ENCODE data around the gene AKNAD1.

The AKNAD1 gene

DNA sequence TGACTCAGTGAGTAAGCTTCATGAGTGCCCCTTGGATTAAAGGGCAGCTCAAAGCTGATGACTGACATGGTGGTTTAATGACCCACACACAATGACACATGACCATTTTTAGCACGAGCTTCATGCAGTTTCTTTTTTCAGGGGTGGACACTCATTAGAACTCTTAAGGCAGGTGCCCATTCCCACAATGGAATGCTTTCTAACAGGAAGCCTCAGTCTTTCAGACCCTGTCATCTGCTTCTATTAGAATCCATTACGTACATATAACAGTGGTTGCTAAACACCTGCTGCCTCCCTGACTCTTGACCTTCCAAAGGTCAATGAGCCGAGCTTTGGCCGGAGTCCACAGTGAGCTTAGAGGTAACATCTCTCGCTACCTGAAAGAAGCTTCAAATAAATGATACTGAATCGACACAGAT, 27.4 kb downstream of the AKNAD1 start:
- DNase-seq (ENCODE audit: extremely low spot score): no peak
- TF ChIP-seq FOXK2 (IDR thresholded peaks at IDR 0.05) (no peak), FOXA1 (IDR thresholded peaks at IDR 0.05) (no peak), BHLHE40 (IDR thresholded peaks at IDR 0.05; ENCODE audit: borderline replicate concordance) (no peak), ZNF384 (IDR thresholded peaks at IDR 0.05) (no peak), SP1 (IDR thresholded peaks at IDR 0.05) (no peak), HDGF (IDR thresholded peaks at IDR 0.05; ENCODE audit: borderline replicate concordance) (no peak), NFRKB (IDR thresholded peaks at IDR 0.05) (no peak), TARDBP (IDR thresholded peaks at IDR 0.05) (no peak), SUZ12 (IDR thresholded peaks at IDR 0.05) (no peak), ARNT (IDR thresholded peaks at IDR 0.05) (no peak), FOXM1 (IDR thresholded peaks at IDR 0.05; ENCODE audit: borderline replicate concordance) (no peak), L3MBTL2 (conservative IDR thresholded peaks at IDR 0.05) (no peak), LEF1 (IDR thresholded peaks at IDR 0.05; ENCODE audit: borderline replicate concordance) (no peak), CTBP1 (IDR thresholded peaks at IDR 0.05; ENCODE audit: borderline replicate concordance) (no peak), ELF4 (IDR thresholded peaks at IDR 0.05) (no peak)
- TF ChIP-seq, protein P1, sequence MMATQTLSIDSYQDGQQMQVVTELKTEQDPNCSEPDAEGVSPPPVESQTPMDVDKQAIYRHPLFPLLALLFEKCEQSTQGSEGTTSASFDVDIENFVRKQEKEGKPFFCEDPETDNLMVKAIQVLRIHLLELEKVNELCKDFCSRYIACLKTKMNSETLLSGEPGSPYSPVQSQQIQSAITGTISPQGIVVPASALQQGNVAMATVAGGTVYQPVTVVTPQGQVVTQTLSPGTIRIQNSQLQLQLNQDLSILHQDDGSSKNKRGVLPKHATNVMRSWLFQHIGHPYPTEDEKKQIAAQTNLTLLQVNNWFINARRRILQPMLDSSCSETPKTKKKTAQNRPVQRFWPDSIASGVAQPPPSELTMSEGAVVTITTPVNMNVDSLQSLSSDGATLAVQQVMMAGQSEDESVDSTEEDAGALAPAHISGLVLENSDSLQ (IDR thresholded peaks at IDR 0.05): no peak
- ChIA-PET POLR2A (interaction anchor here (1.5 to 3.0 kb wide), 3 partner anchors 17 to 271 kb away, joined by 3 to 12 read pairs (median 5); partner anchors contain the start of gene PRPF38B), CTCF (interaction anchor here (0.7 to 6.8 kb wide), 4 partner anchors 10 to 271 kb away, joined by 4 to 65 read pairs (median 12); no protein-coding TSS in a partner anchor)

DNA sequence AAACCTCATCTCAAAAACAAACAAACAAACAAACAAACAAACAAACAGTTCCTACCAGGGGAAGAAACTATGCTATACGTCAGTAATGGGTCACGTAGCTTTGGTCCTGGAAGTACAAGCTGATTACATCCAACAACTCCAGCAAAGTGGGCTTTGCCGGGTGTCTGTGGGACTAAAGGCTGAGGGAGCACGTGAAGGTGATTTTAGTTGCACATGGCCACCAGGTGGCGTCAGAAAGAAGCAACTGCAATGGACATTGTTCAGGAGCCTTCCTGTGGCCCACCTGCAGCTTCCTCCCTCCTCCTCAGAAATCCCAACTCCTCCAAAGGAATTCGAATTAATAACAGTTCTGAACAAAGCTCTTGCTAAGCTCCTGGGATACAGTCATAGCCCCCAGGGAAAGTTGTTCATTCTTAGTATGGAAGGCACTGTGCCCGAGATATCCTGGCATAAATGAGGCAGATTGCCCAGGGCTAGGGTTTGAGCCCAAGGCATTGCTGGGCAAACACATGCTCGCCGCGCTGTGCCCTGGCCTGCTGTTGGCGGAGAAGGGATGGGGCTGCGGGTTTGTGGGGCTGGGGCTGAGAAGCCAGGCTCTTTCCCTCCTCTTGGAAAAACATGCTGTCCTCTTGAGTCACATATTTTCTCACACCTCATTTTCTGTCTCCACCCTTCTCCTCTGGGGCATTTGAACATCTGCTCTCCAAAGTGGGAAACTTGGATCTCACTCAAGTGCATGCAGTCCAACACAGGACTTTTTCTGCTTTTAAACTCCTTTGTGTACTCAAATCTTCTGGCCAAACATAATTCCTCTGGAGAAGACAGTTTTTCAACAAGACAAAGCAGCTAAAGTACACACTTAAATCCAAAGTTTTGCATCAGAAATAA, 28.6 kb downstream of the AKNAD1 start:
- ChIA-PET CTCF (interaction anchor here (0.6 to 6.8 kb wide), 14 partner anchors 9 to 1289 kb away, joined by 3 to 65 read pairs (median 4); no protein-coding TSS in a partner anchor), POLR2A (interaction anchor here (1.7 to 3.0 kb wide), 2 partner anchors 12 to 136 kb away, joined by 5 to 12 read pairs; partner anchors contain the start of gene PRPF38B)
- TF ChIP-seq TARDBP (IDR thresholded peaks at IDR 0.05) (no peak), L3MBTL2 (conservative IDR thresholded peaks at IDR 0.05) (peak; percentile 47; the same call in 1 of the 2 replicates)
- peak; percentile 90 for DNase-seq (ENCODE audit: extremely low spot score)

DNA sequence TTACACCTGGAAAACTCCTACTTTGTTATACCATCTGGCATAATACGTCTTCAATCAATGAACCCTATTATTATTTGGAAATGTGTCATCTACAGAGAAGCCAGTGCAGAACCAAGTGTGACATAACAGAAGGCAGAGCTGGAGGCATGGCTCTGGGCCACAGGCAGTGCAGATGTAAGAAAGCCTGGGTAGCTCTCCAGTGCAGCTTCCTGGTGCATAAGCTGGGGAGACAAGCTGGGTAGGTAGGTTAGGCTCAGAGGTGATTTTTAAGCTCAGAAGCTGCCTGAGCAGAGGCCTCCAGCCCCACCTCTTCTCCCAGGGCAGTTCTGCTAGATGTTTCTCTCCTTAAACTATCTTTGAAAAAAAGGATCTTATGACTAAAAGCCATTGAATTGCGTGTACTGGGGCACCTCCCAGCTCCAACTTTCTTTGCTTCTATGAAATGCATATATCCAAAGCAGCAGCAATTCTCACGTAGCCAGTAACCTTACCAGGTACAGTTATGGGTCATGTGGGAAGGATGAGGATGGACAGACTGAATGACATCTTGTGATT, 30.7 kb downstream of the AKNAD1 start:
- CTCF ChIA-PET: interaction anchor here (0.6 to 6.8 kb wide), 6 partner anchors 7 to 314 kb away, joined by 3 to 65 read pairs (median 3); a partner anchor contains a TSS
- POLR2A ChIA-PET: interaction anchor here (1.1 to 1.3 kb wide), 2 partner anchors 9 to 134 kb away, joined by 3 to 5 read pairs; partner anchors contain the start of gene PRPF38B
- no peak for TF ChIP-seq SP1 (IDR thresholded peaks at IDR 0.05)
- TF ChIP-seq BHLHE40 (IDR thresholded peaks at IDR 0.05; ENCODE audit: borderline replicate concordance): no peak
- no peak for TF ChIP-seq HDGF (IDR thresholded peaks at IDR 0.05; ENCODE audit: borderline replicate concordance)
- TF ChIP-seq L3MBTL2 (conservative IDR thresholded peaks at IDR 0.05): no peak
- no peak for TF ChIP-seq TARDBP (IDR thresholded peaks at IDR 0.05)
- TF ChIP-seq, protein P1 (IDR thresholded peaks at IDR 0.05): no peak
- no peak for TF ChIP-seq LEF1 (IDR thresholded peaks at IDR 0.05; ENCODE audit: borderline replicate concordance)
- TF ChIP-seq FOXK2 (IDR thresholded peaks at IDR 0.05): no peak
- TF ChIP-seq NFRKB (IDR thresholded peaks at IDR 0.05): no peak
- no peak for TF ChIP-seq ELF4 (IDR thresholded peaks at IDR 0.05)
- no peak for TF ChIP-seq FOXA1 (IDR thresholded peaks at IDR 0.05)
- TF ChIP-seq ZNF384 (IDR thresholded peaks at IDR 0.05): no peak
- TF ChIP-seq CTBP1 (IDR thresholded peaks at IDR 0.05; ENCODE audit: borderline replicate concordance): no peak
- no peak for TF ChIP-seq SUZ12 (IDR thresholded peaks at IDR 0.05)
- TF ChIP-seq ARNT (IDR thresholded peaks at IDR 0.05): no peak
- no peak for TF ChIP-seq FOXM1 (IDR thresholded peaks at IDR 0.05; ENCODE audit: borderline replicate concordance)
- DNase-seq (ENCODE audit: extremely low spot score): no peak

DNA sequence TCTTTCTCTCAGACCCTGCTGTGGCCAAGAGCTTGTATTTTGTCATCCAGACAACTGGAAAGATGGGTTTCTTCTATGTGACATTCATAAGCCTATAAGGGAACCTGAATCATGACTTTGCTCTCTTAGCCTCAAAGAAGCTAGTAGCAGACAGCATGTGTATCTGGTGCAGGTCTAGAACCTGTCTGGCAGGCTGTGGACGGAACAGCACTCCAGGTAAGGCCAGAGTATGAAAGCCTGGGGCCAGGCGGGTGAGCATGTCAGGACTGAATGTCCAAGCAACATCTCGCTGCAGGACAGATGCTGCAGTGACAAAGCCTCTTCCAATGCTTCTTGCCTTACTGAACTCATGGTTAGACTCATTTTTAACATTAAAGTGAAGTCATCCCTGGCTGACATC, 32.8 kb downstream of the AKNAD1 start:
- POLR2A ChIA-PET: no interaction called here
- TF ChIP-seq, protein P1 (IDR thresholded peaks at IDR 0.05): no peak
- TF ChIP-seq FOXK2 (IDR thresholded peaks at IDR 0.05): no peak
- TF ChIP-seq HDGF (IDR thresholded peaks at IDR 0.05; ENCODE audit: borderline replicate concordance): no peak
- TF ChIP-seq FOXA1 (IDR thresholded peaks at IDR 0.05): no peak
- no peak for TF ChIP-seq SP1 (IDR thresholded peaks at IDR 0.05)
- TF ChIP-seq BHLHE40 (IDR thresholded peaks at IDR 0.05; ENCODE audit: borderline replicate concordance): no peak
- no peak for TF ChIP-seq LEF1 (IDR thresholded peaks at IDR 0.05; ENCODE audit: borderline replicate concordance)
- TF ChIP-seq TARDBP (IDR thresholded peaks at IDR 0.05): no peak
- TF ChIP-seq ZNF384 (IDR thresholded peaks at IDR 0.05): no peak
- no peak for TF ChIP-seq CTBP1 (IDR thresholded peaks at IDR 0.05; ENCODE audit: borderline replicate concordance)
- TF ChIP-seq FOXM1 (IDR thresholded peaks at IDR 0.05; ENCODE audit: borderline replicate concordance): no peak
- no peak for TF ChIP-seq L3MBTL2 (conservative IDR thresholded peaks at IDR 0.05)
- no peak for TF ChIP-seq SUZ12 (IDR thresholded peaks at IDR 0.05)
- no peak for TF ChIP-seq ELF4 (IDR thresholded peaks at IDR 0.05)
- no peak for TF ChIP-seq NFRKB (IDR thresholded peaks at IDR 0.05)
- TF ChIP-seq ARNT (IDR thresholded peaks at IDR 0.05): no peak
- no peak for DNase-seq (ENCODE audit: extremely low spot score)
- CTCF ChIA-PET: no interaction called here

DNA sequence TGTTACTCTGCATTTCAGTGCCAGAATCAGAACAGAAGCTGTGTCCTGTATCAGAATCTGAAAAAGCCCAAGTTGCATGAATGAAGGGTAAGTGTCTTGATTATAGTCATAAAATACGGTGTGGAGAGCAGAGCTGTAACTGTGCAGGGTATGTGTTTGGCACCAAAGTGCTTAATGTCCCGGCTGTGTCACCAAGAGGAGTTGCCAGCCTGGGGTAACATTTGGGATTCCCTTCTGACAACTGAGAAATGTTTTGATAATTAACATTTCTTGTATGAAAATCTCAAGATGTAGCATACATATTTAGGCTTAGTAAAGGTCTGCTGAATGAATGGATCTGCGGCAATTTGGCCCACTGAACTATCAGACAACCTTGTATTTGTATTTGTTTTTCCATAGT, 33.3 kb downstream of the AKNAD1 start:
- no peak for TF ChIP-seq SP1 (IDR thresholded peaks at IDR 0.05)
- TF ChIP-seq SUZ12 (IDR thresholded peaks at IDR 0.05): no peak
- no peak for TF ChIP-seq HDGF (IDR thresholded peaks at IDR 0.05; ENCODE audit: borderline replicate concordance)
- no peak for TF ChIP-seq TARDBP (IDR thresholded peaks at IDR 0.05)
- no peak for TF ChIP-seq CTBP1 (IDR thresholded peaks at IDR 0.05; ENCODE audit: borderline replicate concordance)
- TF ChIP-seq BHLHE40 (IDR thresholded peaks at IDR 0.05; ENCODE audit: borderline replicate concordance): no peak
- TF ChIP-seq LEF1 (IDR thresholded peaks at IDR 0.05; ENCODE audit: borderline replicate concordance): no peak
- TF ChIP-seq ELF4 (IDR thresholded peaks at IDR 0.05): no peak
- TF ChIP-seq, protein P1 (IDR thresholded peaks at IDR 0.05): no peak
- TF ChIP-seq FOXK2 (IDR thresholded peaks at IDR 0.05): no peak
- no peak for TF ChIP-seq ZNF384 (IDR thresholded peaks at IDR 0.05)
- TF ChIP-seq FOXA1 (IDR thresholded peaks at IDR 0.05): no peak
- TF ChIP-seq L3MBTL2 (conservative IDR thresholded peaks at IDR 0.05): no peak
- ChIA-PET POLR2A (no interaction called here), CTCF (no interaction called here)
- no peak for DNase-seq (ENCODE audit: extremely low spot score)

Data from HEK293T (cell line).